Measurements from ENCODE around the gene ARHGEF4.

DNA sequence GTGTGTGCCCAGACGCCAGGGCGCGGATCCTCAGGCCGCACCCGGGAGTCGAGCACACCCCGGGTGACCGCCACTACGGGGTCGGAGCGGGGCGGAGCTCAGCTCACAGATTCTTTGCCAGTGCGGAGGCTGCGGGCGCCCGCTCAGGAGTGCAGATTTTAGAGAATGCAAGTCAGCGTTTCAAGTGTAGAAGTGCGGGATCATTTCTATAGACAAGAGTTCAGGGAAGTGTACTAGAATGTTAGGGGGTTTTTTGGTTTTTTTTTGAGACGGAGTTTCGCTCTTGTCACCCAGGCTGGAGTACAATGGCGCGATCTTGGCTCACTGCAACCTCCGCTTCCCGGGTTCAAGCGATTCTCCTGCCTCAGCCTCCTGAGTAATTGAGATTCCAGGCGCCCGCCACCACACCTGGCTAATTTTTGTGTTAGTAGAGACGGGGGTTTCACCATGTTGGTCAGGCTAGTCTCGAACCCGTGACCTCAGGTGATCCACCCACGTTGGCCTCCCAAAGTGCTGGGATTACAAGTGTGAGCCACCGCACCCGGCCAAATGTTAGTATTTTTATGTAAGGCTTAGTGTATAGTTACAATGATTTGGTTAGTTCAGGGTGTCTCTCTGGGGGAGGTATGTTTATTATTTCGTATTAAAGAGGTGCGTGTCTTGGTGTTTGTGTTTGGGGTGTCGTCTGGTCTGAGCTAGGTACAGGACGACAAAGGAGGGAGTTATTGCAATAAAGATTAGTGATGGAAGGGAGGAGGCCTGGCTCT is 257.2 kb downstream of the ARHGEF4 start:
- TF ChIP-seq, protein P1, sequence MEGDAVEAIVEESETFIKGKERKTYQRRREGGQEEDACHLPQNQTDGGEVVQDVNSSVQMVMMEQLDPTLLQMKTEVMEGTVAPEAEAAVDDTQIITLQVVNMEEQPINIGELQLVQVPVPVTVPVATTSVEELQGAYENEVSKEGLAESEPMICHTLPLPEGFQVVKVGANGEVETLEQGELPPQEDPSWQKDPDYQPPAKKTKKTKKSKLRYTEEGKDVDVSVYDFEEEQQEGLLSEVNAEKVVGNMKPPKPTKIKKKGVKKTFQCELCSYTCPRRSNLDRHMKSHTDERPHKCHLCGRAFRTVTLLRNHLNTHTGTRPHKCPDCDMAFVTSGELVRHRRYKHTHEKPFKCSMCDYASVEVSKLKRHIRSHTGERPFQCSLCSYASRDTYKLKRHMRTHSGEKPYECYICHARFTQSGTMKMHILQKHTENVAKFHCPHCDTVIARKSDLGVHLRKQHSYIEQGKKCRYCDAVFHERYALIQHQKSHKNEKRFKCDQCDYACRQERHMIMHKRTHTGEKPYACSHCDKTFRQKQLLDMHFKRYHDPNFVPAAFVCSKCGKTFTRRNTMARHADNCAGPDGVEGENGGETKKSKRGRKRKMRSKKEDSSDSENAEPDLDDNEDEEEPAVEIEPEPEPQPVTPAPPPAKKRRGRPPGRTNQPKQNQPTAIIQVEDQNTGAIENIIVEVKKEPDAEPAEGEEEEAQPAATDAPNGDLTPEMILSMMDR (conservative IDR thresholded peaks at IDR 0.05): no peak
- no peak for TF ChIP-seq EZH2 (IDR thresholded peaks at IDR 0.05; ENCODE audit: low read depth)
